ENCODE results near the gene SIM1.

The SIM1 gene

GRCh38 chr6:100464903-100465700 lies at the start of gene SIM1:
Gene SIM1, minus strand, starts transcription at chr6:100464921. Its CDS starts 1,453 bp downstream, at chr6:100463468.
- peak; percentile 58 for DNase-seq

GRCh38 chr6:100512203-100512862 lies 47.6 kb upstream of the SIM1 start:
- no peak for DNase-seq

- DNase-seq, result no peak
Observed at GRCh38 chr6:100509101-100509500, 44.4 kb upstream of the SIM1 start.

GRCh38 chr6:100506651-100507050 lies 41.9 kb upstream of the SIM1 start:
- no peak for DNase-seq

- DNase-seq, result no peak
Observed at GRCh38 chr6:100504786-100505737, 40.3 kb upstream of the SIM1 start.

GRCh38 chr6:100503043-100503705 lies 38.5 kb upstream of the SIM1 start:
- no peak for DNase-seq

GRCh38 chr6:100493206-100493888 lies 28.6 kb upstream of the SIM1 start:
- no peak for DNase-seq

GRCh38 chr6:100491952-100492670 lies 27.4 kb upstream of the SIM1 start:
- DNase-seq, result no peak

GRCh38 chr6:100490065-100490464 lies 25.3 kb upstream of the SIM1 start:
- DNase-seq, result no peak

- no peak for DNase-seq
Observed at GRCh38 chr6:100488244-100488643, 23.5 kb upstream of the SIM1 start.

- DNase-seq, result no peak
Observed at GRCh38 chr6:100487638-100488037, 22.9 kb upstream of the SIM1 start.

- no peak for DNase-seq
Observed at GRCh38 chr6:100485268-100485667, 20.5 kb upstream of the SIM1 start.

GRCh38 chr6:100484474-100484873 lies 19.8 kb upstream of the SIM1 start:
- no peak for DNase-seq

GRCh38 chr6:100482698-100483097 lies 18.0 kb upstream of the SIM1 start:
- no peak for DNase-seq

- no peak for DNase-seq
Observed at GRCh38 chr6:100479179-100480035, 14.7 kb upstream of the SIM1 start.

GRCh38 chr6:100475554-100476320 lies 11.0 kb upstream of the SIM1 start:
- no peak for DNase-seq

GRCh38 chr6:100473182-100473581 lies 8.5 kb upstream of the SIM1 start:
- DNase-seq, result no peak

GRCh38 chr6:100472674-100473073 lies 8.0 kb upstream of the SIM1 start:
- no peak for DNase-seq

GRCh38 chr6:100470422-100471120 lies 5.8 kb upstream of the SIM1 start:
- DNase-seq, result no peak

All from NCI-H1417 treated with DMSO at 0.1 percent for 48 hours (cell line).